Measurements from ENCODE around the gene CUL2. TPM values are rescaled to one million over a fixed set of nuclear protein-coding genes. Genes with fewer than 3 reads are reported as not detected.
"Not testable (repeated sequence)": the region's sequence is repeated elsewhere in the genome, so short reads cannot be mapped to it uniquely, and the experiment has no call there.

Gene CUL2
- total RNA-seq, 1 donor from 2014 or later = 28.2 TPM

DNA sequence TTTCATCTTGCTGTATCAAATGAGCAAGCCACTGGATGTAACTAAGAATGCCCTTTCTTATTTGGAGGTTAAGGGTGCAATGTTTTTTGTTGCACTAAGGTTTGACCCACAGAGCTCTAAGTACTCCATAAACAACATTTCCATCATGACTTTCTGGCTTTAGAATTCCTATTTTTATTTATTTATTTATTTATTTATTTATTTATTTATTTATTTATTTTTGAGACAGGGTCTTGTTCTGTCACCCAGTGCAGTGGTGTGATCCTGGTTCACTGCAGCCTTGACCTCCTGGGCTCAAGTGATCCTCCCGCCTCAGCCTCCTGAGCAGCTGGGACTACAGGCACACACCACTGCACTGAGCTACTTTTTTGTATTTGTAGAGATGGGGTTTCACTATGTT lies 9.9 kb downstream of the CUL2 start:
- not testable (repeated sequence) for DNase-seq (ENCODE audit: low spot score)

DNA sequence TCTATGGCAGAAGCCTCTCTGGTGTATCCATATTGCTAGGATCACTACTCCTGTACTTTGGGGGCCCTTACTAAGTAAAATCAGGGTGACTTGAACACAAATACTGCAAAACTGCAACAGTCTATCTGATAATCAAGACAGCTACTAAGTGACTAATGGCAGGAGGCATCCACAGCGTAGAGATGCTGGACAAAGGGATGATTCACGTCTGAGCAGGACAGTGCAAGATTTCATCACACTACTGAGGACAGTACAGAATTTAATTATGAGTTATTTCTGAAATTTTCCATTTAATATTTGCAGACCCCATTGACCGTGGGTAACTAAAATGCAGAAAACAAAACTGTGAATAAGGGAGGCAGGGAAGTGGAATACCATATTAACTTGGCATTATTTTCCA lies 10.4 kb downstream of the CUL2 start:
- no peak for DNase-seq (ENCODE audit: low spot score)

DNA sequence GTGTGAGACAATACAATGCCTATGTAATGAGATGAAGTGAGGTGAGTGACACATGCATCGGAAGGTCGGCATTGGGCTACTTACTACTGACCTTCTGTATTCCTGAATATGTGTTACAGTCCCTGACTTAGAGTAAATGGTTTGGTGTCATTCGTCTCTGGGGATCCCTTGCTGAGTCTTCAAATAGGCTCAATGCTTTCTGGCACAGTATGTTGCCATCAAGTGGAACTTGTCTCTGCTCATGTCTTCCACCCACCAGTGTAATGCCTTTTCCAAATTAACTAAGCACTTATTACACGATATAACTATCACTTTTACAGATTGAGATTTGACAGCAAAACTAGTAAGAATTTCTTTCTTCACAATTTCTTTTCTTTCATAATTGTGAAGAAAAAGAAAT lies 10.9 kb downstream of the CUL2 start:
- no peak for DNase-seq (ENCODE audit: low spot score)

DNA sequence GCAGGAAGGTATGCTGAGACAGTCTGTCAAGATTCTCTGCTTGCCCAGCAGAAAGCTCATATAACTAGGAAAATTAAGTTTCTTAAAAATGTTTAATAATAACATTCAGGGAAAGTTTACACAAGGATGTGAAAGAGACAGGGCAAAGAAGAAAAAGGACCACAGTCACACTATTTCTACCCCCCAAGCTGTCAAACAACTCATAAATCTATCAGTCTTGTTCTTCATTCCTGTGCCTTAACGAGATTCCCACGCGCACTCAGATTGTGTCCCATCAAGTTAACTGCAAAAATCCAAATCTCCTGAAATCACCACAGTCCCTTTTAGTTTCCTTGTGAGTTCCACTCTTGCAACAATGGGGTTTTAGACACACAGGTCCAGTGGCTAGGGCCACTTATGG lies 14.9 kb downstream of the CUL2 start:
- DNase-seq (ENCODE audit: low spot score) = no peak

DNA sequence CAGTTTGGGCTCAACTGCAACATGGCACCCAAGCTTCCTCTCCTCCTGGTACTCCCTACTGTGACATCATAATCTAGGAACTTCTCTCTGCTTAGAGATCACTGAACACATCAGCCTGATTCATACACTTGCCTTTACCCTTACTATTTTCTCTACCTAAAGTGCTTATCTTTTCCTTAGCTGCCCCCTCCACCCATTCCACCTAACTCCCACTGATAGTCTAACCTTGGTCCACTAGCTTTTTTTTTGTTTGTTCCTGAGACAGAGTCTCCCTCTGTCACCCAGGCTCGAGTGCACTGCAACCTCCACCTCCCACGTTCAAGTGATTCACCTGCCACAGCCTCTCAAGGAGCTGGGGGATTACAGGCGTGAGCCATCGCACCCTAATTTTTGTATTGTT lies 15.9 kb downstream of the CUL2 start:
- DNase-seq (ENCODE audit: low spot score) = no peak

DNA sequence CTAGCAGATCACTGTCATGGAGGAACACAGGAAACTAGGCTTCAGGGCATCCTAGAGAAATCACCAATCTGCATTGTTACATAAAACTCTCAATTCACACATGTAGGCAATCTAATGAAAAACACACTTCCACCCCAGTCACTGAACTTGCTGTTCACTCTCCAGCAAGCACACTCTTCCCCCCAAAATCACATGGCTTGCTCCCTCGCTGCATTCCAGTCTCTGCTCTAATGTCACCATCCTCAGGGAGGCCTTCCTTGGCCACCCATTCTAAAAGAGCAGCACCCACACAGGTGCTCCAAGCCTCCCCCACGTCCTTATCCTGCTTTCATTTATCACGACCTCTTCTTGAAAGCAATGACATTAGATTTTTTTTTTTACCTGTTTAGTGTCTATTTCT lies 19.6 kb downstream of the CUL2 start:
- no peak for DNase-seq (ENCODE audit: low spot score)

DNA sequence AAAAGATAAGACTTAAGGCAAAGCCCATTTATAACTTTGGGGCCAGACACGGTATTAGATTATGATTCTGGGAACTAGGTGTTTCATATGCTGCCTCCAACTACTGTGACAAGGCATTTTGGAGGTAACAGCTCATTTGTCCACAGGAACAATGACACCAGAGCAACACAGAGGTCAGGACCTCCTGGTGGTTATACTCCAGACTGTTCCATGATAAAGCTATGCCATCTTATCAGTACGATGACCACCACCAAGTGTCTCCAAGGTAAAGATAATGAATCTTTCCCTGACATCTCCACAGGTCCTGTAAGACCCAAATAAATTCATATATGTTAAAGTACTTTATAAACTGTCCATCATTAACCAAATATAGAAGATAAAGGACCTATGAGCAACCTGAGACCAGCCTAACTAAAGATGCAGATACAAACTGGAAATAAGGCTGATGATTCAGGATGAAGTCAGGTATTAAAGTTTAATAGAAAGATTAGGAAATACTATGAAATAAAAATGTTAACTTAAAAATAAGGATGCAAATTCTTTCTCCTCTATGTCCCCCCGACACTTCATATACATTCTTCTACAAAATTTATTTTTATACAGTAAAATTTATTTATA lies 26.2 kb downstream of the CUL2 start:
- no peak for DNase-seq (ENCODE audit: low spot score)

DNA sequence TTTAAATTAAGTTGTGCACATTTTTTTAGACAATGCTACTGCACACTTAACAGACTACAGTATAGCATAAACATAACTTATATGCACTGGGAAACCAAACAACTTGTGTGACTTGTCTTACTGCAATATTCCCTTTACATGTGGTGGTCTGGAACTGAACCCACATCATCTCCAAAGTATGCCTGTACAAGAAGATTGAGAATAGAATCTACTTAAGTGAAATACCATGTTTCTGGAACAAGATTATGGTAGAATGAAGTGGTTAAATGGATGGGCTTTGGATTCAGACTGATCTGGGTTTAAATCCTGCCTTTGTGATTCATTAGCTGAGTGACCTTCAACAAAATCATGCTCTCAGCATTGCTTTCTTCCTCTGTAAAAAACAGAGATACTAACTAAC lies 30.7 kb downstream of the CUL2 start:
- DNase-seq (ENCODE audit: low spot score) = no peak

DNA sequence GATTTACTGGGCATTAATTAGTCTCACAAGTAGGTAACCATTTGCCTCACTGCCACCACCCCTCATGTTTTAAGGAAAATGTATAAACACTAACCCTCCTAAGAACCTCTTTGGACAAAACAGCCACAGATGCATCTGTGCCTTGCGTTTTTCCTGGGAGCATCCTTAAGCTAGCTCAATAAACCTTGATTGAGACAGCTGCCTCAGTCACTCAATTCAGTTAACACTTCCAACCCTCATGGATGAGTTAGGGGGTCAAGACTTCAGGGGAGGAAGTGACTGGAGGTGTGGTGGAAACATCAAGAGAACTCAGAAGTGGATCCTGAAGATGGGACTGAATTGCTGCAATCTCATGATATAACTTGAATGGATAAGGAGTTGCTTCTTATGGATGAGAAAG lies 31.5 kb downstream of the CUL2 start:
- no peak for DNase-seq (ENCODE audit: low spot score)

DNA sequence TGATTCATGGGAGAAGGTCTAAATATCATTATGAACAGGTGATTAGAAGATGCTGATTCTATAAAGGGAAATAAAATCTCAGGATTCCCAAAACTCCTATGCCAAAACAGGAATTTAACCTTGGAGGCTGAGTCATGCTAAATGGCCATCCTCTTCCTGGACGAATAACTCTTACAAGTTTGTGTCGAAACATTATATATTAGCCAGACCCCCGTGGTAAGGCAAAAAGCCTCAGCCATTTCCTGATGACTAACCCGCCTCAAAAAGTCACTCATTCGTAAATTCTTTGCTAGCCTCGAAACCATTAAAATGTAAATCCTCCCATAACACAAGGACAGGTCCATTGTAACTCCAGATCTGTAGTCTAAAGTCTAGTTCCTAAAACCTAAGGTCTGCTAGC lies 32.0 kb downstream of the CUL2 start:
- DNase-seq (ENCODE audit: low spot score) = no peak

DNA sequence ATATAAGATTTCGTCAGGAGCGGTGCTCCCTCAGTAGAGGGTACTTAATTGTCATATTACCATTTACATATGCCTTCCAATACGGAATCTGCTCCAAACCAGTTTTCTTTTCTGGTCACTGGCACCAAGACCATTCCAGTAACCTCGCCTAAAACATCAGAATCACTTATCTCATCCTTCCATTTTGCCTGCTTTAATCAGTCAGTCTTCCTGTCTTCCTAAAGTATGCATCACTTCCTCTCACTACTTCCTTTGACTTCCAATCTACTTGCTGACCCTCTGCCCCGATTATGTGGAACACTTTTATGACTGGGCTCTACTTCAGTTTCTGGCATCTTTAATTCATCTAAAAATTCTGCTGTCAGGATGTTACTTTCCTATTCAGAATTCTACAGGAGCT lies 33.5 kb downstream of the CUL2 start:
- no peak for DNase-seq (ENCODE audit: low spot score)

DNA sequence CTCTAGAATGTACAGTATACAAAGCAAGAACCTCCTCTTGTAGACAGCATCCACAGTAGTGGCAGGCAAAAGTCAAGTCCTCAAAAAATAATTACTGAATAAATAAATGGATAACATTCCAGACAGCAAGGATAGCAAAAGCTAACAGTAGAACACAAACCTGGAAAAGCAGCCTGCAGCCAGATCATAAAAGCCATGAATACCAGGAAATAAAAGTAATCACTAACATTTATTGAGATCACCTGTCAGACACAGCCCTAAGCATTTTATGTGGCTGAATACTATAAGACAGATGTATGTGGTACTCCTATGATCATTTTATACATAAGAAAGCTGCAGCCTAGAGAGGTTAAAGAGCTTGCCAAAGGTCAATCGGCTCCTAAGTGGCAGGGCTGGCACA lies 34.0 kb downstream of the CUL2 start:
- no peak for DNase-seq (ENCODE audit: low spot score)

DNA sequence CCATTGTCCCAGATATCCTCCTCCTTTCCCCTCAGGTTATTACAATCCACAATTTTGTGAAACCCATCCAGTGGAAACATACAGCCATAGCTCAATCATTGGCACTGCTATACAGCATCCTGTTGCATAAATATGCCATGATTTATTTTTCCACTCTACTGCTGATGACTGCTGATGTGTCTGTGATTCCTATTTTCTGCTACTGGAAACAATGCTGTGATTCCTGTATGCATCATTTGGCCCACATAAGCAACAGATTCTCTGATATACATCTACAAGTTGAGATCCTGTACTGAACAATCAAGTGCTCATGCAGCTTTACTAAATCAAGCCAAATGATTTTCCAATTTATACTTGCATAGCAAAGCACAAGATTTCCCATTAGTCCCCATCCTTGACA lies 39.6 kb downstream of the CUL2 start:
- no peak for DNase-seq (ENCODE audit: low spot score)

DNA sequence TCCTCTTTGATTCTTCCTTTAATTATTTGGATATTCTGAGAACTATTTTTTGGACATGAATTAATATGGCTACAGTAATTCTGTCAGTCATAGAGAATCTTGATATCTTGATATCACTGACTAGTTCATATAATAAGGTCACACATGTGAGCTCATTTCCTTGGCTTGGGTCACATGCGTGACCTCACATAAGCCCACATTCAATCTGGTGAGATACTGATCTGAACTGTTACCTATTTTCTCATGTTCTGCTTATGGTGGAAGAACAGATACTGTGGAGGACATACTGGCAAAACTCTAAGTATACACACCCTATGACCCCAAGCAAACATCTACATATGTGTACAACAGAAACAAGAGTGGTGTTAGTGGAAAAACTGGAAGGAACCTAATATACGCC lies 44.1 kb downstream of the CUL2 start:
- no peak for DNase-seq (ENCODE audit: low spot score)

DNA sequence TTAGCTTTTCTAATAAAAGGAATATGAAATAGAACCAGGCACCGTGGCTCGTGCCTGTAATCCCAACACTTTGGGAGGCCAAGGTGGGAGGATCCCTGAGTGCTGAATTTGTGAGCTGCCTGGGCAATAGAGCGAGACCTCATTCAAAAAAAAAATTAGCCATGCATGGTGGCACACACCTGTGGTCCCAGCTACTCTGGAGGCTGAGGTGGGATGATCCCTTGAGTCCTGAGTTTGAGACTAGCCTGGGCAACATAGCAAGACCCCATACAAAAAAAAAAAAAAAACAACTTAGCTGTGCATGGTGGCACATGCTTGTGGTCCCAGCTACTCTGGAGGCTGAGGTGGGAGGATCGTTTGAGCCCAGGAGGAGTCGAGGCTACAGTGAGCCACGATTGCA lies 44.9 kb downstream of the CUL2 start:
- DNase-seq (ENCODE audit: low spot score) = not testable (repeated sequence)

DNA sequence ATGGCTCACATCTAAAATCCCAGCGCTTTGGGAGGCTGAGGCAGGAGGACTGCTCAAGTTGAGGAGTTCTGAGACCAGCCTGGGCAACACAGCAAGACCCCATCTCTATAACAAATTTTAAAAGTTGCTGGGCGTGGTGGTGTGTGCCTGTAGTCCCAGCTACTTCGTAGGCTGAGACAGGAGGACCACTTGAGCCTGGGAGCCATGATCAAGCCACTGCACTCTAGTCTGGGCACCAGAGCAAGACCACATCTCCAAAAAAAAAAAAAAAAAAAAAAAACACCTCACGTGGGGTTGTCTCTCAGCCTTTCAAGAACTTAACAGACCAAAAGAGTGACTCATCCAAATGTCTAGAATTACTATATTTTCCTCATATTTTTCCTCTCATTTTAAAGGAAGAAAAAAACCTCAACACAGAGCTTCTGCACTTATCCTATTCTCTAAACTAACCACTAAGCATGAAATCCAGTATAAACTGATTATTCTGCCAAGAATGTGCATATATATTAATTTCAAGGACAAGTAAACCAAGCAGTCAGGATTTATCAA lies 46.3 kb downstream of the CUL2 start:
- no peak for DNase-seq (ENCODE audit: low spot score)

DNA sequence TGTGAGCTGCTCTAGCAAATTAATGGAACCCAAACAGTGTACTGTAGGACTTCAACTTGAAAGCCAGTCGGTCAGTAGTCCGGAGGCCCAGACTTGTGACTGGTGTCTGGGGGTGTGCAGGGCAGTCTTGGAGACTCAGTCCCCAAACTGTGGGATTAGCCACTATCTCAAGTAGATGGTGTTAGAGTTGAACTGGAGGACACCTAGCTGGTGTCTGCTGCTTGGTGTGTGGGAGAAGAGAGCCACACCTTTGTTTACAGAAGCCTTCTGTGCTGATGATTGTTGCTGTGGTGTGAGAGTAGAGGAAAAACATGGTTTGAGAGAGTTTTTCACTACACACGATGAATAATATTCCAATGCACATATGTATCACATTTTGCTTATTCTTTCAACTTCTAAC lies 47.4 kb downstream of the CUL2 start:
- no peak for DNase-seq (ENCODE audit: low spot score)

DNA sequence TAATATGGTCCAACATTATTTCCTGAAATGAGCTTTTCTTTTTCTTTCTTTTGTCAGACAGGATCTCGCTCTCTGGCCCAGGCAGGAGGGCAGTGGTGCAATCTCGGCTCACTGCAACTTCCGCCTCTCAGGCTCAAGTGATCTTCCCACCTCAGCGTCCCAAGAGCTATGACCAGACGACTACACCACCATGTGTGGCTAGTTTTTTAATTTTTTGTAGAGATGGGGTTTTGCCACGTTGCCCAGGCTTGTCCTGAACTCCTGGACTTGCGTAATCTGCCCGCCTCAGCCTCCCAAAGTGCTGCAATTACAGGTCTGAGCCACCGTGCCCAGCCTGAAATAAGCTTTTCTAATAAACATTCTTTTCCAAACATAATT lies 48.6 kb downstream of the CUL2 start:
- no peak for DNase-seq (ENCODE audit: low spot score)

DNA sequence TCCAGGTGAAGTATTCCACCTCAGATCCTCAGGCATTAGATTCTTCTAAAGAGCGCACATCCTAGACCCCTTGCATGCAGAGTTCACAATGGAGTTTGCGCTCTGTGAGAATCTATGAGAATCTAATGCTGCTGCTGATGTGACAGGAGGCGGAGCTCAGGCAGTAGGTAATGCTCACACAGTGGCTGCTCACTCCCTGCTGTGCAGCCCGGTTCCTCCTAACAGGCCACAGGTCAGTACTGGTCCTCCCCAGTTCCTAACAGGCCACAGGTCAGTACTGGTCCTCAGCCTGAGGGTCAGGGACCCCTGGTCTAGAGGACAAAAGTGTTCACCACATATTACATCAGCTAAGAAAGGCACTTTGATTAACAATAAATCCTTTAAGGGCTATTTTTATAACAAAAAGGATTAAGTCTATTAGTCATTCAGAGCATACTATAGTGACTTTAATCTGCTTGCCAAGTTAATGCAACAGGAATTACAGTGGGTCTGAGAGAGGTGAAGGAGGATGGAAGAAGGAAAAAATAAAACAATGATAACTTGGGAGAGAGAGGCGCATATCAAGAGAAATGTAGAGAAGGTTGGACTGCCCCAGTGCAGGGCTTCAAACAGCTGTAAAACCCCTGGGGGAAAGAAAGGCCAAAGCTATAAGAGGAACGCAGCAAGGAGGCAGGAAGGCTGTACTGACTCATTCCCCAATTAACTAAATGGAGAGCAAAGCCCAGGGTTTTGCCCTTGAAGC lies 49.2 kb downstream of the CUL2 start:
- DNase-seq (ENCODE audit: low spot score) = no peak

DNA sequence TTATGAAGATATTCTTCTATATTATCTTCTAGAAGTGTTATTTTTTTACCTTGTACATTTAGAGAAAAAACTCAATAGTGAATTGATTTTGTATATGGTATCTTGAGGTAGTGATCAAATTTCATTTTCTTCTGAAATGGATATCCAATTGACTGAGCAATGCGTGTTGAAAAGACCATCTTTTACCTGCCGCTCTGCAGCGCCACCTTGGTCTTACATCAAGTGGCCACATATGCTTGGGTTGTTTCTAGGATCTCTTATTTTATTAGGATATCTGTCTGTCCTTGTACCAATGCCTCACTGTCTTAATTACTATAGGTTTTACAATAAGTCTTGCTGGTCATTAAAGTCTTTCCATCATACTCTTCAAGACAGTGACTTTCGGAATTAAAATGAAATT lies 53.0 kb downstream of the CUL2 start:
- DNase-seq (ENCODE audit: low spot score) = no peak

DNA sequence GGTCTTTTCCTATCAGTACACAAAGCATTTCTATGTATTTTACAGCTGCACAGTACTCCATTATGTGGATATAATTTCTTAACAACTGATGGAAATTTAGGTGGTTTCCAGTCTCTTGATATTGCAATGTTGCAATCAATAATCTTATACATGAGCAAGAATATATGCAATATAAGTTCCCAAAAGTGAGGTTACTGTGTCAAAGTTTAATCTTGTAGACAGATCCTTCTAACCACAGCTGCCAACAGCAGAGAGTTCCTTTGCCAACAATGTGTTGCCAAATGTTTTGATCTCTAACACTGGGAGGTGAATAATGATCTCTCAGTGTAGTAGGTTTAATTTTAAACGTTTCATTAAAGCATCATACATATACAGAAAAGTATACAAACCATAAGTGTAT lies 54.5 kb downstream of the CUL2 start:
- DNase-seq (ENCODE audit: low spot score) = no peak

DNA sequence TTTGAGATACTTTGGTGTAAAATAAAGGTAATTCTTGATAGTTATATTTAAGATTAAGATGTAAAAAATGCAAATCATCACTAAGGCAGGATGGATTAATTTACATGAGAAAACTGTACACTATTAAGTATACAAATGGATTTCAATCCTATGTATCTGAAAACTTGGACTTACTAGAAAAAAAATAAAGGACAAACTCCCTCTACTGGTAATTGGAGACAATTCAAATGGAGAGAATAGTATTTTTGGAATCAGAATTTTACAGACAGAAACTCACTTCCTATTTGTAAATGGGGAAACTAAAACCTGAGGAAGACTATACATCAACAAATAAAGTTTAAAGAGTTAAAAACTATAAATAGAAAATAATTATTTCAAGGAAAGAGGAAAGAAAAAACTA lies 62.6 kb downstream of the CUL2 start:
- DNase-seq (ENCODE audit: low spot score) = no peak

DNA sequence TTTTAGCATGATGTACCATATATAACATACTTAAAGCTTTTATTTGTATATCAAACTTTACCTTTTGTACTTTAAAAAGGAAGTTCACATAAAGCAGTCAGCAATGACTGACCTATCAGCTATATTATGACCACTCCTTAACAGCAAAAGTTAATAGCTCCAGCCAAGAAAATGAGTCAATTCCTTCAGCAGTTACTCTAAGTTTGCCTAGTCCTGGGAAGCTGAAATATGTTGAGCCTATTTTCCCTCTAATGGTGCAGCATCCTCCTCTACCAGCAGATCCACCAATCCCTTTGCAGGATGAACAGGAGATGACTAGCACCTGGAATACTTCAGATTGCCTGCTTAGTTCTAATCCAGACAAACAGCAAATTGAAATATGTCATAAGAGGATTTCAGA lies 64.2 kb downstream of the CUL2 start:
- DNase-seq (ENCODE audit: low spot score) = no peak

Data from mesenteric fat pad (tissue), 1 donor.